ENCODE data around the gene SPRED1. TPM values are rescaled to one million over a fixed set of nuclear protein-coding genes. Genes with fewer than 3 reads are reported as not detected.

SPRED1 gene
- total RNA-seq, 1 donor from 2014 or later: 22.9 TPM

DNA sequence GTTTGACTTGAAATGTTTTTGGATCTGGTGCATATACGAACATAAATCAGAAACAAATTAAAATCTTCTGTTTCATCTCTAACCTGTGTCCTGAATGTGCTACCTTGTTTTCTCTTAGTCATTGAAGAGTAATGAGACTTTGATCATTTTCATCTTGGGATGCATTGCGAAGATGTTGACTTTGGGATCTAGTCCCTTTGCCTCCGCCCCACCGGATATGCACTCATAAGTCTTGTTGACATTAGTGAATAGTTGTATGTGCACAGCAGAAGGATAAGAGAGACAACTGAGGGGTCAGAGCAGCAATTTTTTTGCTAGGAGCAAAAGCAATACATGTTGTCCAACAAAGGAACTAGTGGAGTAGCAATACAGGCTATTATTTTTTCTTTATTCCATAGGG is 35.9 kb upstream of the SPRED1 start:
- H3K27me3 Mint-ChIP-seq: no peaks in the 10 kb centered on the region
- no peaks in the 10 kb centered on the region for H3K9me3 Mint-ChIP-seq (ENCODE audit: low read depth)
- no peak for DNase-seq (ENCODE audit: low spot score, unreplicated experiment)
- no peaks in the 10 kb centered on the region for H3K4me1 Mint-ChIP-seq (ENCODE audit: low read depth)
- H3K27ac Mint-ChIP-seq: no peak overlapping the region
- TF ChIP-seq, protein P1, sequence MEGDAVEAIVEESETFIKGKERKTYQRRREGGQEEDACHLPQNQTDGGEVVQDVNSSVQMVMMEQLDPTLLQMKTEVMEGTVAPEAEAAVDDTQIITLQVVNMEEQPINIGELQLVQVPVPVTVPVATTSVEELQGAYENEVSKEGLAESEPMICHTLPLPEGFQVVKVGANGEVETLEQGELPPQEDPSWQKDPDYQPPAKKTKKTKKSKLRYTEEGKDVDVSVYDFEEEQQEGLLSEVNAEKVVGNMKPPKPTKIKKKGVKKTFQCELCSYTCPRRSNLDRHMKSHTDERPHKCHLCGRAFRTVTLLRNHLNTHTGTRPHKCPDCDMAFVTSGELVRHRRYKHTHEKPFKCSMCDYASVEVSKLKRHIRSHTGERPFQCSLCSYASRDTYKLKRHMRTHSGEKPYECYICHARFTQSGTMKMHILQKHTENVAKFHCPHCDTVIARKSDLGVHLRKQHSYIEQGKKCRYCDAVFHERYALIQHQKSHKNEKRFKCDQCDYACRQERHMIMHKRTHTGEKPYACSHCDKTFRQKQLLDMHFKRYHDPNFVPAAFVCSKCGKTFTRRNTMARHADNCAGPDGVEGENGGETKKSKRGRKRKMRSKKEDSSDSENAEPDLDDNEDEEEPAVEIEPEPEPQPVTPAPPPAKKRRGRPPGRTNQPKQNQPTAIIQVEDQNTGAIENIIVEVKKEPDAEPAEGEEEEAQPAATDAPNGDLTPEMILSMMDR (IDR thresholded peaks at IDR 0.05; ENCODE audit: unreplicated experiment): no peak
- no peak overlapping the region for H3K4me3 Mint-ChIP-seq (ENCODE audit: low read depth)
- H3K36me3 Mint-ChIP-seq (ENCODE audit: insufficient read depth): no peaks in the 10 kb centered on the region

DNA sequence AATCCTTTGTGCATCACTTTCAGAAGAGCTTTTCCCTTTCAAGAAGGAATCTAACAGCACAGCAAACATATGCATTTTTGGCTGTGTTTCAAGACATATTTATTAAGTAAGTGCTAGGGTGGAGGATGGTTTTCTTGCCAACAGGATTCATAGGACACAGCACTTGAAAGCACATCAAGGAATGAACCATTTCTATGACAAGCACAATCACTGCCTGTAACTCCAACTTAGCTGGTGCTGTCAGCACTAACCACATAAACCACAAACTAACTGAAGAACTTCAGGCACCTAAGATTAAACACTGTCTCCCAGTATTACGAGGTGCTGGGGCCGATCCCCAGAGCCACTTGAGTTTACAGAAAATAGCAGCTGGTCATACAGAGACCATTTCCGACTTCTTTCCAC is 35.4 kb upstream of the SPRED1 start:
- no peaks in the 10 kb centered on the region for H3K4me1 Mint-ChIP-seq (ENCODE audit: low read depth)
- no peak for DNase-seq (ENCODE audit: low spot score, unreplicated experiment)
- no peaks in the 10 kb centered on the region for H3K27me3 Mint-ChIP-seq
- no peak overlapping the region for H3K4me3 Mint-ChIP-seq (ENCODE audit: low read depth)
- H3K27ac Mint-ChIP-seq: no peak overlapping the region
- TF ChIP-seq, protein P1 (IDR thresholded peaks at IDR 0.05; ENCODE audit: unreplicated experiment): no peak
- H3K9me3 Mint-ChIP-seq (ENCODE audit: low read depth): no peaks in the 10 kb centered on the region
- no peaks in the 10 kb centered on the region for H3K36me3 Mint-ChIP-seq (ENCODE audit: insufficient read depth)

DNA sequence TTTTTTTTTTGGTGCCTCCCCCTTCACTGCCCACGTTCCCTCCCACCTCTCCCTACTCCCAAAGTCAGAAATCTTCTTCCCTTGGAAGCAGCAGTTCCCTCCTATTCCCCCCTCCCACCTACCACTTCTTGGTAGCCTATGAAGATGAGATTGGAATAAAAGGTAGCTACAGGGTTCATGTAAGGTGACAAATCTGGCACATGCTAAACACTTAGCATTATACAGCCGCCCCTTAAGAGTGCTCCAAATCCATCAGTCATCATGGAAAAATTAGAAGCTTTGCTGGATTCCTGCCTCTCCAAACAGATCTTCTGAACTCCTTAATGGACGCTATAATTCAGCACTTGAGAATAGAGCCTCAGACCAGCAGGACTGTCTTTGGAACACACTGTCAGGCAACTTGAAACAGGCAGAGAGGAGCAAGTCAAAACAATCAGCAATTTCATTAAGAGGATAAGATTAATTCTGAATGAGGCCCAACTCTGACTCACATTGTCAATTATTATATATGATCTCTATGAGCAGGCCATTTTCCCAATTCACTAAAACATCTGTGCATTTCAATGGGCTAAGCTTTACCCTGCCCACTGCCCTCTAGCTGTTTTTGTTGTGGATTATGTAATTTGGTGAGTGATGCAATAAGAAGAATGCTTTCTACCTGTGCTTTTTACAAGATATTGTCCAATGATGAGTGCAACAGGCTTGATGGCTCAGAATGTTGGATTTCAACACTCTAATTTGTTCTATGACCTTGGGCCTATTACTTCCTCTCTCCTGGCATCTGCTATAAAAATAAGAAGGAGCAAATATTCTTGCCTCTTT is 34.6 kb upstream of the SPRED1 start:
- Mint-ChIP-seq H3K9me3 (ENCODE audit: low read depth) (no peaks in the 10 kb centered on the region), H3K36me3 (ENCODE audit: insufficient read depth) (no peaks in the 10 kb centered on the region), H3K4me3 (ENCODE audit: low read depth) (no peak overlapping the region), H3K27me3 (no peaks in the 10 kb centered on the region), H3K27ac (no peak overlapping the region), H3K4me1 (ENCODE audit: low read depth) (no peaks in the 10 kb centered on the region)
- TF ChIP-seq, protein P1 (IDR thresholded peaks at IDR 0.05; ENCODE audit: unreplicated experiment): no peak
- DNase-seq (ENCODE audit: low spot score, unreplicated experiment): no peak

DNA sequence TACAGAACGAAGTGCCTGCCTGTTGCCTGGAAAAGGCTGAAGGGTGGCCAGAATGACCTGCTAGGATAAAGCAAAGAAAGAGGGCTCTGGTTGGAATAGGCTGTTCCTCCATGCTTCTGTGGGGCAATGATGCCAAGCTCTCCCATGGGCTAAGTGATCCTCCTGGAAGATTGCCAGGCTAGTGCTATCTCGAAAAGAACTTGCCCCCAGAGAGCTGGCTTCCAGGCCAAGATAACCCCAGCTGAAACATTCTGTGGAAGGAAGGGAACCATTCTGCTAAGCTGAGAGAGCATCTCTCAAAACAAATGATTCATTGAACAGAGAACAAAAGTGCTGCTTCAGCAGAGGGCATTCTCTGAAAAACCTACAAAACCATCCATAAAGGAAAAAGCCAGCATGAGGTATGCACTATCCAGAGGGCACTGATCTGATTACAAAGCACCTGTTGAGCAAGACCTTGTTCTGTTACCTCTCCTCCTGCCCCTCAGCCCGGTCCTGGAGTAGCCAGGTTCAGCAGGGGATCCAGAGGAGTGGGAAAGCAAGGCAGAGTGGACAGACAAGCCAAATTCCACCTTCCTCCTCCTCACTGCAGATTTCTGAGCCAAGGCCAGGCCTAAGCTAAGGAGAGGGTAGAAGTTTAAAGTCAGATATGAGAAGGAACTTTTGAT is 31.9 kb upstream of the SPRED1 start:
- H3K4me1 Mint-ChIP-seq (ENCODE audit: low read depth): no peaks in the 10 kb centered on the region
- H3K36me3 Mint-ChIP-seq (ENCODE audit: insufficient read depth): no peaks in the 10 kb centered on the region
- H3K27ac Mint-ChIP-seq: no peak overlapping the region
- no peak for DNase-seq (ENCODE audit: low spot score, unreplicated experiment)
- no peaks in the 10 kb centered on the region for H3K9me3 Mint-ChIP-seq (ENCODE audit: low read depth)
- H3K4me3 Mint-ChIP-seq (ENCODE audit: low read depth): no peak overlapping the region
- no peaks in the 10 kb centered on the region for H3K27me3 Mint-ChIP-seq
- TF ChIP-seq, protein P1 (IDR thresholded peaks at IDR 0.05; ENCODE audit: unreplicated experiment): no peak

DNA sequence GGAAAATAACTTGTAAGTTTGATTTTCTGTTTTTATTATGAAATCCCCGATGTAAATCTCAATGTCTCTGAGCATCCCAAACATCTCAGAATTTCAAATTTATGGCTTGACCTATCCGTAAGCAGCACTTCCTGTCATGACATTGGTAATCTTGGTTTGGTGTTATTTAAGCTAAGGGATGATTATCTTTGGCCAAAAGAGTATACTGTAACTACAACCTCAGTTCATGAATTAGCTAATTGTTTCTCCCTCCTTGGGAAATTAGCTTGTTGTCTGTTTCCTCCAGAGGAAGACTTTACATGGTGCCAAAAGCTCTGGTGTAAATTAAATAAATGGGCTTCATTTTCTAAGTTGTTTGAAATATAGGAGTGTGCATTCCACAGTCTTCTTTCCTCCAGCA is 28.1 kb upstream of the SPRED1 start:
- H3K27me3 Mint-ChIP-seq: no peaks in the 10 kb centered on the region
- no peaks in the 10 kb centered on the region for H3K9me3 Mint-ChIP-seq (ENCODE audit: low read depth)
- TF ChIP-seq, protein P1 (IDR thresholded peaks at IDR 0.05; ENCODE audit: unreplicated experiment): no peak
- no peak overlapping the region for H3K4me3 Mint-ChIP-seq (ENCODE audit: low read depth)
- DNase-seq (ENCODE audit: low spot score, unreplicated experiment): no peak
- H3K27ac Mint-ChIP-seq: no peak overlapping the region
- no peaks in the 10 kb centered on the region for H3K36me3 Mint-ChIP-seq (ENCODE audit: insufficient read depth)
- H3K4me1 Mint-ChIP-seq (ENCODE audit: low read depth): peaks cover 9% of the 10 kb centered on the region

Measured in progenitor cell of endocrine pancreas (in vitro differentiated cells).